GM12878 (cell line): Measurements from ENCODE around the gene FCAR. TPM values are rescaled to one million over a fixed set of nuclear protein-coding genes. Genes with fewer than 3 reads are reported as not detected.

Experiments used
- ATAC-seq: fragments of 200-7000 bp; cut with Tn5 transposase; 3 replicates; pipeline ENCODE4 v1.9.1; 2020; ENCODE audit warnings: mild to moderate bottlenecking, moderate library complexity
- Bru-seq: library from RNA; stranded (reverse); fragments of 400-500 nt; gene quantifications from one replicate; lab custom pipeline; 2021; lab: Mats Ljungman, UMichigan
- BruChase-seq, 2 experiments: library from RNA; stranded (reverse); fragments of 400-500 nt; gene quantifications; one replicate each; lab custom pipeline; 2021; lab: Mats Ljungman, UMichigan
- BruUV-seq: library from RNA; stranded (reverse); fragments of 400-500 nt; replicated peaks from 2 replicates; lab custom pipeline; 2021; lab: Mats Ljungman, UMichigan
- CTCF ChIA-PET: fragments of 300-600 bp; sonication (Branson Sonifier 250); formaldehyde crosslinking; extraction: SDS; loops from one replicate; lab custom pipeline; 2021; ENCODE audit warnings: inconsistent platforms; lab: Yijun Ruan, JAX
- POLR2A ChIA-PET: fragments of 350-600 bp; formaldehyde crosslinking; extraction: SDS; loops from one replicate; lab custom pipeline; 2021; ENCODE audit warnings: inconsistent platforms; lab: Charles Lee
- RAD21 ChIA-PET: fragments of 300-600 bp; sonication (Branson Sonifier 250); formaldehyde crosslinking; loops from one replicate; lab custom pipeline; 2023; ENCODE audit warnings: antibody characterized with exemption; ENCODE audit not compliant: unreplicated experiment; lab: Charles Lee
- SMC1A ChIA-PET: fragments of 300-600 bp; sonication (Branson Sonifier 250); formaldehyde crosslinking; loops from one replicate; lab custom pipeline; 2023; ENCODE audit not compliant: unreplicated experiment, uncharacterized antibody; lab: Charles Lee
- DNase-seq: peaks from one replicate; pipeline ENCODE4 v3.0.0-alpha.2; 2011; ENCODE audit warnings: low read depth, low spot score
- FAIRE-seq: peaks from 3 replicates; lab custom pipeline; 2011; peaks lifted over from hg19 to GRCh38; lab: Jason Lieb, UNC
- H2AFZ ChIP-seq: 2 replicates; pipeline ENCODE4 v1.6.0; 2011; ENCODE audit warnings: low read depth, low read length, control low read depth; ENCODE audit not compliant: control insufficient read depth
- H3K27ac ChIP-seq: 2 replicates; pipeline ENCODE4 v1.5.1; 2011; ENCODE audit warnings: control low read depth; ENCODE audit not compliant: control insufficient read depth, insufficient read depth
- H3K27me3 ChIP-seq, 2 experiments: replicated peaks in 1 of 2; 2 replicates each; pipeline versions ENCODE4 v1.6.0 to v1.6.1; 2011; ENCODE audit warnings: low read length in 1 of 2; ENCODE audit not compliant: control insufficient read depth in 2 of 2, insufficient read depth in 2 of 2
- H3K36me3 ChIP-seq, 2 experiments: 2 replicates each; pipeline ENCODE4 v1.5.1; 2011; ENCODE audit warnings: low read length in 1 of 2; ENCODE audit not compliant: control insufficient read depth in 2 of 2, insufficient read depth in 2 of 2
- H3K4me1 ChIP-seq: 2 replicates; pipeline ENCODE4 v1.6.1; 2011; ENCODE audit warnings: mild to moderate bottlenecking, low read length, moderate library complexity, mixed read lengths; ENCODE audit not compliant: control insufficient read depth, insufficient read depth
- H3K4me2 ChIP-seq: 2 replicates; pipeline ENCODE4 v1.6.0; 2011; ENCODE audit warnings: control low read depth; ENCODE audit not compliant: control insufficient read depth, insufficient read depth
- H3K4me3 ChIP-seq: fragments of 200-600 bp; sonication (generic); 2 replicates; pipeline ENCODE4 v1.5.1; 2016
- H3K79me2 ChIP-seq: 2 replicates; pipeline ENCODE4 v1.6.0; 2011; ENCODE audit warnings: low read length; ENCODE audit not compliant: control insufficient read depth, insufficient read depth
- H3K9ac ChIP-seq: 2 replicates; pipeline ENCODE4 v1.8.0; 2011; ENCODE audit warnings: low read length, control low read depth, mixed read lengths; ENCODE audit not compliant: control insufficient read depth, insufficient read depth
- H3K9me3 ChIP-seq: replicated peaks from 3 replicates; pipeline ENCODE4 v1.5.1; 2011; ENCODE audit warnings: mild to moderate bottlenecking, low read length; ENCODE audit not compliant: control insufficient read depth, insufficient read depth
- H4K20me1 ChIP-seq: 2 replicates; pipeline ENCODE4 v1.6.0; 2011; ENCODE audit not compliant: control insufficient read depth, insufficient read depth
- BCL11A ChIP-seq: IDR thresholded peaks from 2 replicates; pipeline ENCODE4 v1.6.1; 2011; ENCODE audit warnings: low read depth, low read length
- BHLHE40 ChIP-seq, 2 experiments: fragments of 450-650 bp in 1 of 2; IDR thresholded peaks; 2 replicates each; pipeline ENCODE4 v1.6.1; 2011 to 2017; ENCODE audit warnings: low read depth in 2 of 2, borderline replicate concordance in 1 of 2, improper control_type of control experiment in 1 of 2, low read length in 1 of 2, mild to moderate bottlenecking in 1 of 2
- FOXM1 ChIP-seq: IDR thresholded peaks from 2 replicates; pipeline ENCODE4 v1.6.1; 2012; ENCODE audit warnings: low read depth, mild to moderate bottlenecking, inconsistent platforms, low read length, moderate library complexity
- HDAC6 ChIP-seq: fragments of 200-600 bp; sonication (generic); IDR thresholded peaks from one replicate; pipeline ENCODE4 v1.8.0; 2017; ENCODE audit warnings: antibody characterized with exemption; ENCODE audit not compliant: unreplicated experiment
- JUNB ChIP-seq: IDR thresholded peaks from 2 replicates; pipeline ENCODE4 v1.6.1; 2016; ENCODE audit warnings: antibody characterized with exemption, mild to moderate bottlenecking
- KAT2A ChIP-seq: conservative IDR thresholded peaks from 2 replicates; pipeline ENCODE4 v1.6.1; 2011; ENCODE audit warnings: low read depth, low read length; ENCODE audit not compliant: control insufficient read depth
- KDM1A ChIP-seq: fragments of 200-600 bp; sonication (generic); IDR thresholded peaks from 2 replicates; pipeline ENCODE4 v1.6.1; 2016; ENCODE audit warnings: borderline replicate concordance
- RAD51 ChIP-seq: fragments of 450-650 bp; IDR thresholded peaks from 2 replicates; pipeline ENCODE4 v1.6.1; 2016; ENCODE audit warnings: moderate library complexity, mild to moderate bottlenecking, inconsistent platforms
- SMARCA5 ChIP-seq: fragments of 450-650 bp; IDR thresholded peaks from 2 replicates; pipeline ENCODE4 v1.6.1; 2017; ENCODE audit warnings: mild to moderate bottlenecking
- ZBTB40 ChIP-seq: fragments of 450-650 bp; IDR thresholded peaks from 2 replicates; pipeline ENCODE4 v1.6.1; 2016; ENCODE audit warnings: mild to moderate bottlenecking, moderate library complexity, borderline replicate concordance
- WGBS: methylation state at CpG from one replicate; pipeline ENCODE4 v1.1.6; 2016; ENCODE audit warnings: low lambda C conversion rate; ENCODE audit not compliant: insufficient replicate concordance, insufficient coverage; ENCODE audit errors: missing lambda C conversion rate; 5-methylcytosine and 5-hydroxymethylcytosine counted together
- in situ Hi-C: fragments of 300-500 bp; cut with MboI; formaldehyde crosslinking; loops from 9 replicates; pipeline ENCODE4 v1.14.3; 2018; ENCODE audit warnings: mixed read lengths
- intact Hi-C: fragments of 100-400 bp; cut with micrococcal nuclease; formaldehyde crosslinking; loops from one replicate; pipeline ENCODE4 v1.14.2; 2022; ENCODE audit not compliant: unreplicated experiment
- long read RNA-seq, 2 experiments: library from polyadenylated mRNA; unstranded; transcript quantifications; one replicate each; pipeline ENCODE4 v2.0.0, GENCODE V29; 2019 to 2020
- polyA minus RNA-seq, 3 experiments: library from RNA; depleted of rRNA, polyadenylated mRNA; stranded (reverse); fragments of >200 nt; gene quantifications; 2 replicates each; pipeline ENCODE4 v1.2.3, GENCODE V29; 2011
- polyA plus RNA-seq, 11 experiments: library from polyadenylated mRNA; depleted of rRNA in 4 of 11; unstranded in 6 of 11; stranded (reverse) in 5 of 11; fragments of >200 nt; fragmentation: Nextera tagmentation in 4 of 11; fragmentation: Illumina TruSeq in 1 of 11; extraction: Ambion mirVana in 4 of 11; extraction: Trizol in 1 of 11; gene quantifications; 1 replicate in 1 of 11; 2 replicates in 10 of 11; pipeline versions ENCODE4 v1.2.1 to v1.2.3, GENCODE V29; 2011 to 2016; ENCODE audit warnings: inconsistent platforms in 2 of 11, missing spikeins in 2 of 11, low read depth in 1 of 11
- total RNA-seq, 4 experiments: library from RNA; depleted of rRNA in 3 of 4; stranded (reverse); fragments of >200 nt in 3 of 4; fragmentation: Illumina TruSeq in 1 of 4; extraction: Trizol in 1 of 4; gene quantifications; 2 replicates each; pipeline versions ENCODE4 v1.2.1 to v1.2.3, GENCODE V29; 2013 to 2021
- TF ChIP-seq, protein P1 (sequence below): fragments of 450-650 bp; formaldehyde crosslinking; IDR thresholded peaks from 2 replicates; pipeline ENCODE4 v1.5.0; 2022; ENCODE audit warnings: mild to moderate bottlenecking, missing genetic modification characterization

The FCAR gene
- 0.52 TPM in 1 of 2 replicates, not detected in the other for total RNA-seq (2013; cell fraction: nucleolus; rRNA removed)
- total RNA-seq (2014; rRNA removed), result 0.16 TPM in 1 of 2 replicates, not detected in the other
- total RNA-seq (2014; rRNA removed; fragmentation: Illumina TruSeq; extraction: Trizol), result not detected in 2 replicates
- not detected in 2 replicates for total RNA-seq (2021)
- polyA plus RNA-seq (2011; ENCODE audit: low read depth), result not detected
- 0.49 TPM in 2 replicates for polyA plus RNA-seq (2011; rRNA removed)
- 0.32 and 0.37 TPM in 2 replicates for polyA plus RNA-seq (2011; cell fraction: cytosol; rRNA removed)
- 0.18 and 0.24 TPM in 2 replicates for polyA plus RNA-seq (2011; cell fraction: nucleus; rRNA removed)
- polyA plus RNA-seq (2012), result not detected in 2 replicates
- not detected in 2 replicates for polyA plus RNA-seq (2014; fragmentation: Illumina TruSeq; extraction: Trizol)
- polyA plus RNA-seq (2014; fragmentation: Nextera tagmentation; extraction: Ambion mirVana), result not detected
- not detected in 2 replicates for polyA plus RNA-seq (2014; rRNA removed)
- polyA plus RNA-seq (2016; fragmentation: Nextera tagmentation; extraction: Ambion mirVana), result not detected
- polyA minus RNA-seq (2011; rRNA and poly(A)+ RNA removed), result 0.72 and 0.73 TPM in 2 replicates
- not detected in 2 replicates for polyA minus RNA-seq (2011; cell fraction: cytosol; rRNA and poly(A)+ RNA removed)
- not detected in 2 replicates for polyA minus RNA-seq (2011; cell fraction: nucleus; rRNA and poly(A)+ RNA removed)
- Bru-seq, nascent RNA, result percentile 17 among the genes with signal in this experiment
- percentile 13 among the genes with signal in this experiment for BruChase-seq, experiment 1, labeled RNA remaining after a 6-hour chase
- BruChase-seq, experiment 2, labeled RNA remaining after a 2-hour chase, result percentile 17 among the genes with signal in this experiment
- long read RNA-seq, experiment 1, result 0 reads
- long read RNA-seq, experiment 2, result 0 reads

DNA sequence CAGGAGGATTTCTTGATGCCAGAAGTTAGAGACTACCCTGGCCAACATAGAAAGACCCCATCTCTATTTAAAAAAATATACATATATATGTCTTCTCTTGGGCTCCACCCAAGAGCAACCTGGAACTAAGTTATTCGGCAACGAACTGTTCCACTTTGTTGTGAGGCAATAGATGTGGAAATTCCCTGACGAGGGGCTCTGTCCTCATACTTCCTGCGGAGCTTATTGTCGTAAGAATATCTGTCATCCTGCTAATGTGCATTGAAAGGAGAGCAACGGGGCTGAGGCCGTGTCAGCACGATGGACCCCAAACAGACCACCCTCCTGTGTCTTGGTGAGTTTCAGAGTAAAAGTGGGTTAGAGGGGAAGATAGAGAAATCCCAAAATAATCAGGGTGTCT lies at the start of gene FCAR:
TSS of gene FCAR (plus strand) at position 246 of the 400 bp plus-strand sequence. CDS start at position 301, 55 bp downstream.
- H3K9ac ChIP-seq, result no peak within 1 kb of the TSS
- H3K79me2 ChIP-seq, result no peaks in the 10 kb centered on the region
- no peaks in the 10 kb centered on the region; the same call in 2 of the 3 replicates for H3K9me3 ChIP-seq
- RAD21 ChIA-PET, result no interaction called here
- no peak for TF ChIP-seq HDAC6
- TF ChIP-seq JUNB, result no peak
- no peak for TF ChIP-seq BHLHE40 (IDR thresholded peaks at IDR 0.05; ENCODE audit: borderline replicate concordance in 1 of 2, low read depth in 2 of 2, low read length in 1 of 2)
- TF ChIP-seq ZBTB40, result no peak
- TF ChIP-seq, protein P1, sequence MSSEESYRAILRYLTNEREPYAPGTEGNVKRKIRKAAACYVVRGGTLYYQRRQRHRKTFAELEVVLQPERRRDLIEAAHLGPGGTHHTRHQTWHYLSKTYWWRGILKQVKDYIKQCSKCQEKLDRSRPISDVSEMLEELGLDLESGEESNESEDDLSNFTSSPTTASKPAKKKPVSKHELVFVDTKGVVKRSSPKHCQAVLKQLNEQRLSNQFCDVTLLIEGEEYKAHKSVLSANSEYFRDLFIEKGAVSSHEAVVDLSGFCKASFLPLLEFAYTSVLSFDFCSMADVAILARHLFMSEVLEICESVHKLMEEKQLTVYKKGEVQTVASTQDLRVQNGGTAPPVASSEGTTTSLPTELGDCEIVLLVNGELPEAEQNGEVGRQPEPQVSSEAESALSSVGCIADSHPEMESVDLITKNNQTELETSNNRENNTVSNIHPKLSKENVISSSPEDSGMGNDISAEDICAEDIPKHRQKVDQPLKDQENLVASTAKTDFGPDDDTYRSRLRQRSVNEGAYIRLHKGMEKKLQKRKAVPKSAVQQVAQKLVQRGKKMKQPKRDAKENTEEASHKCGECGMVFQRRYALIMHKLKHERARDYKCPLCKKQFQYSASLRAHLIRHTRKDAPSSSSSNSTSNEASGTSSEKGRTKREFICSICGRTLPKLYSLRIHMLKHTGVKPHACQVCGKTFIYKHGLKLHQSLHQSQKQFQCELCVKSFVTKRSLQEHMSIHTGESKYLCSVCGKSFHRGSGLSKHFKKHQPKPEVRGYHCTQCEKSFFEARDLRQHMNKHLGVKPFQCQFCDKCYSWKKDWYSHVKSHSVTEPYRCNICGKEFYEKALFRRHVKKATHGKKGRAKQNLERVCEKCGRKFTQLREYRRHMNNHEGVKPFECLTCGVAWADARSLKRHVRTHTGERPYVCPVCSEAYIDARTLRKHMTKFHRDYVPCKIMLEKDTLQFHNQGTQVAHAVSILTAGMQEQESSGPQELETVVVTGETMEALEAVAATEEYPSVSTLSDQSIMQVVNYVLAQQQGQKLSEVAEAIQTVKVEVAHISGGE (CRISPR knock-in tag), result no peak
- no peak for TF ChIP-seq SMARCA5
- no peak for TF ChIP-seq RAD51
- no peak for TF ChIP-seq KDM1A
- TF ChIP-seq KAT2A, result no peak
- no peak for TF ChIP-seq FOXM1
- TF ChIP-seq BCL11A, result no peak
- TF ChIP-seq, all 136 proteins: peak for 0
- no TSS peak for BruUV-seq
- DNase-seq (no peak), ATAC-seq (no peak), FAIRE-seq (no peak)
- no peak within 1 kb of the TSS for H3K4me3 ChIP-seq
- no peaks in the 10 kb centered on the region; a peak in 1 of 4 replicates for H3K27me3 ChIP-seq
- no peaks in the 10 kb centered on the region for H4K20me1 ChIP-seq
- intact Hi-C loops (no loop called here), in situ Hi-C loops (no loop called here)
- ChIA-PET CTCF (no interaction called here), SMC1A (no interaction called here), POLR2A (no interaction called here)
- no peak within 1 kb of the TSS for H2AFZ ChIP-seq
- no peak within 1 kb of the TSS for H3K27ac ChIP-seq
- no peaks in the 10 kb centered on the region for H3K36me3 ChIP-seq
- no peak within 1 kb of the TSS for H3K4me2 ChIP-seq
- WGBS, result 36% methylated on average over 8 of the region's 8 CpGs
- H3K4me1 ChIP-seq, result no peaks in the 10 kb centered on the region
